PC-3 (cell line): ENCODE data around the gene GNL2. TPM values are rescaled to one million over a fixed set of nuclear protein-coding genes. Genes with fewer than 3 reads are reported as not detected.
A peak's percentile ranks its signal among the peaks of the same experiment; 100 is the strongest.

Source experiments
- ATAC-seq: fragments of 200-7000 bp; cut with Tn5 transposase; 2 replicates; pipeline ENCODE4 v1.9.1; 2020; ENCODE audit warnings: mild to moderate bottlenecking, moderate library complexity
- BruUV-seq: library from RNA; stranded (reverse); fragments of 400-500 nt; replicated peaks from 2 replicates; lab custom pipeline; 2021; lab: Mats Ljungman, UMichigan
- CTCF ChIA-PET: fragments of 300-600 bp; sonication (Branson Sonifier 250); formaldehyde crosslinking; loops from one replicate; lab custom pipeline; 2022; ENCODE audit warnings: antibody characterized with exemption; lab: Charles Lee
- POLR2A ChIA-PET: fragments of 300-600 bp; sonication (Branson Sonifier 250); formaldehyde crosslinking; loops from one replicate; lab custom pipeline; 2022; ENCODE audit warnings: antibody characterized with exemption; ENCODE audit not compliant: unreplicated experiment; lab: Charles Lee
- DNase-seq: peaks from one replicate; pipeline ENCODE4 v3.0.0-alpha.2; 2015
- H2AFZ ChIP-seq: fragments of 300-600 bp; sonication (generic); 2 replicates; pipeline ENCODE4 v1.6.0; 2016; ENCODE audit warnings: antibody characterized with exemption, low read length
- H3F3A ChIP-seq: fragments of 300-600 bp; sonication (generic); one replicate; pipeline ENCODE4 v1.6.0; 2017; ENCODE audit warnings: antibody characterized with exemption, low read length, control low read depth, mild to moderate bottlenecking; ENCODE audit not compliant: unreplicated experiment
- H3K27ac ChIP-seq: fragments of 300-600 bp; sonication (generic); 2 replicates; pipeline ENCODE4 v1.5.1; 2016; ENCODE audit warnings: mild to moderate bottlenecking, low read length
- H3K27me3 ChIP-seq: fragments of 300-600 bp; sonication (generic); 2 replicates; pipeline ENCODE4 v1.6.1; 2016; ENCODE audit warnings: low read length, mixed read lengths
- H3K36me3 ChIP-seq: fragments of 300-600 bp; sonication (generic); 2 replicates; pipeline ENCODE4 v1.6.1; 2016; ENCODE audit warnings: low read depth, mixed run types, low read length, mixed read lengths
- H3K4me1 ChIP-seq: fragments of 300-600 bp; sonication (generic); 2 replicates; pipeline ENCODE4 v1.5.1; 2016; ENCODE audit warnings: low read length; ENCODE audit not compliant: insufficient read depth
- H3K4me2 ChIP-seq: fragments of 300-600 bp; sonication (generic); 2 replicates; pipeline ENCODE4 v1.6.0; 2016; ENCODE audit warnings: low read length
- H3K4me3 ChIP-seq: fragments of 300-600 bp; sonication (generic); 2 replicates; pipeline ENCODE4 v1.5.1; 2016; ENCODE audit warnings: mild to moderate bottlenecking, low read length, mixed read lengths
- H3K79me2 ChIP-seq: fragments of 300-600 bp; sonication (generic); 2 replicates; pipeline ENCODE4 v1.6.1; 2017; ENCODE audit warnings: low read length, mixed read lengths
- H3K9ac ChIP-seq: fragments of 300-600 bp; sonication (generic); 2 replicates; pipeline ENCODE4 v1.6.0; 2016; ENCODE audit warnings: mild to moderate bottlenecking, low read length
- H3K9me2 ChIP-seq: fragments of 300-600 bp; sonication (generic); replicated peaks from 2 replicates; pipeline ENCODE4 v1.6.1; 2016; ENCODE audit warnings: mixed run types, low read length, mixed read lengths
- H3K9me3 ChIP-seq: fragments of 300-600 bp; sonication (generic); 2 replicates; pipeline ENCODE4 v1.6.1; 2016; ENCODE audit warnings: low read length, mixed read lengths
- H4K20me1 ChIP-seq: fragments of 300-600 bp; sonication (generic); 2 replicates; pipeline ENCODE4 v1.6.1; 2016; ENCODE audit warnings: low read length, mixed read lengths
- EZH2 ChIP-seq: fragments of 300-600 bp; sonication (generic); IDR thresholded peaks from one replicate; pipeline ENCODE4 v1.6.1; 2017; ENCODE audit warnings: antibody characterized with exemption, mild to moderate bottlenecking, low read length; ENCODE audit not compliant: unreplicated experiment
- EZH2phosphoT487 ChIP-seq: fragments of 300-600 bp; sonication (generic); IDR thresholded peaks from 2 replicates; pipeline ENCODE4 v1.6.1; 2018; ENCODE audit warnings: mild to moderate bottlenecking, antibody characterized with exemption, low read length, borderline replicate concordance
- intact Hi-C: fragments of 100-400 bp; cut with micrococcal nuclease; formaldehyde crosslinking; loops from 2 replicates; pipeline ENCODE4 v1.9.0; 2023
- total RNA-seq: library from RNA; depleted of rRNA; stranded (reverse); fragments of >200 nt; gene quantifications from 2 replicates; pipeline ENCODE4 v1.2.3, GENCODE V29; 2014
- TF ChIP-seq, protein P1 (sequence below): fragments of 300-600 bp; sonication (generic); conservative IDR thresholded peaks from 2 replicates; pipeline ENCODE4 v1.5.1; 2017; ENCODE audit warnings: antibody characterized with exemption, low read depth, mild to moderate bottlenecking, low read length

Gene GNL2
- total RNA-seq, 1 experiment from 2014 or later: 93.4 TPM

- no peak overlapping the region for H3K27ac ChIP-seq
- H3K9me2 ChIP-seq: no peaks in the 10 kb centered on the region
- H3K4me3 ChIP-seq: peak overlapping the region; percentile 96
- CTCF ChIA-PET: interaction anchor here (1.1 kb wide), 1 partner anchor 112 kb away, joined by 3 read pairs; no protein-coding TSS in a partner anchor
- DNase-seq (no peak), ATAC-seq (peak; percentile 17)
- peak overlapping the region; percentile 90 for H2AFZ ChIP-seq
- intact Hi-C loops: loop anchor here (5.0 kb wide), 1 partner anchor 96 kb away; the partner anchor contains the start of gene CDCA8
- peaks cover 21% of the 10 kb centered on the region for H3K36me3 ChIP-seq
- H3K9me3 ChIP-seq: no peaks in the 10 kb centered on the region
- peak overlapping the region; percentile 90 for H3K4me2 ChIP-seq
- BruUV-seq: no TSS peak
- H3K4me1 ChIP-seq: peaks cover 15% of the 10 kb centered on the region
- no peaks in the 10 kb centered on the region for H3F3A ChIP-seq
- H3K9ac ChIP-seq: peak overlapping the region; percentile 97; the same call in 1 of the 2 replicates
- POLR2A ChIA-PET: interaction anchor here (0.6 to 1.0 kb wide), 2 partner anchors 37 to 95 kb away, joined by 3 to 5 read pairs; no protein-coding TSS in a partner anchor
- peaks cover 41% of the 10 kb centered on the region for H3K79me2 ChIP-seq
- no peak for TF ChIP-seq EZH2
- no peak for TF ChIP-seq EZH2phosphoT487
- TF ChIP-seq, protein P1, sequence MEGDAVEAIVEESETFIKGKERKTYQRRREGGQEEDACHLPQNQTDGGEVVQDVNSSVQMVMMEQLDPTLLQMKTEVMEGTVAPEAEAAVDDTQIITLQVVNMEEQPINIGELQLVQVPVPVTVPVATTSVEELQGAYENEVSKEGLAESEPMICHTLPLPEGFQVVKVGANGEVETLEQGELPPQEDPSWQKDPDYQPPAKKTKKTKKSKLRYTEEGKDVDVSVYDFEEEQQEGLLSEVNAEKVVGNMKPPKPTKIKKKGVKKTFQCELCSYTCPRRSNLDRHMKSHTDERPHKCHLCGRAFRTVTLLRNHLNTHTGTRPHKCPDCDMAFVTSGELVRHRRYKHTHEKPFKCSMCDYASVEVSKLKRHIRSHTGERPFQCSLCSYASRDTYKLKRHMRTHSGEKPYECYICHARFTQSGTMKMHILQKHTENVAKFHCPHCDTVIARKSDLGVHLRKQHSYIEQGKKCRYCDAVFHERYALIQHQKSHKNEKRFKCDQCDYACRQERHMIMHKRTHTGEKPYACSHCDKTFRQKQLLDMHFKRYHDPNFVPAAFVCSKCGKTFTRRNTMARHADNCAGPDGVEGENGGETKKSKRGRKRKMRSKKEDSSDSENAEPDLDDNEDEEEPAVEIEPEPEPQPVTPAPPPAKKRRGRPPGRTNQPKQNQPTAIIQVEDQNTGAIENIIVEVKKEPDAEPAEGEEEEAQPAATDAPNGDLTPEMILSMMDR: no peak
- peaks cover 20% of the 10 kb centered on the region for H4K20me1 ChIP-seq
- H3K27me3 ChIP-seq: no peaks in the 10 kb centered on the region
These were observed 488 bp upstream of the GNL2 start for GRCh38 chr1:37596182-37596667.

DNA sequence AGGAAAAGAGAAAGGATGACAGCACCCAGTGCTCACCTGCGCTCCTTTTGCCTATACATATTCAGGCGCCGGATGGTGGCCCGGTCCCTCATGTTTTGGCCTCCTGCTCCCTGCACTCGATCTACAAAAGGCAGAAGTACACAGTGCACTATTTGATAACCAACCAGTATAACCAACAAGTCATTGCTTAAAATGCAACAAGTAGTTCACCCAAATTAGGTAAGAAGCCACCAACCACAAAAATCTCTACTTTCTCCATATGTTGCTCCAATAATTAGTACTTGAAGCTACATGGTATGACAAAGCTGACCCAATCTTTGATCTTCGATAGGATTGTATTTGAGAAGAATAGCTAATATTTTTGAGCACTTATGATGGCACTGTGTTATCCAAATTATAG is 2.0 kb downstream of the GNL2 start:
- ChIA-PET CTCF (no interaction called here), POLR2A (no interaction called here)
- H3K9me2 ChIP-seq: no peaks in the 10 kb centered on the region

More for the DNA sequence above, 2.0 kb downstream of the GNL2 start:
- TF ChIP-seq EZH2 (no peak), EZH2phosphoT487 (no peak)
- TF ChIP-seq, protein P1: no peak
- no peak overlapping the region for H3K27ac ChIP-seq
- peak overlapping the region; percentile 96 for H3K4me3 ChIP-seq
- peaks cover 20% of the 10 kb centered on the region for H4K20me1 ChIP-seq
- no peak overlapping the region for H3K9ac ChIP-seq
- peak overlapping the region; percentile 90 for H3K4me2 ChIP-seq
- ATAC-seq (no peak), DNase-seq (no peak)
- no peaks in the 10 kb centered on the region for H3F3A ChIP-seq
- peaks cover 15% of the 10 kb centered on the region for H3K4me1 ChIP-seq
- no peaks in the 10 kb centered on the region for H3K9me3 ChIP-seq
- H3K79me2 ChIP-seq: peaks cover 41% of the 10 kb centered on the region
- H2AFZ ChIP-seq: no peak overlapping the region
- intact Hi-C loops: loop anchor here (2.0 kb wide), 1 partner anchor 17 kb away; no protein-coding TSS in a partner anchor
- no TSS peak for BruUV-seq
- peaks cover 35% of the 10 kb centered on the region for H3K36me3 ChIP-seq
- H3K27me3 ChIP-seq: no peaks in the 10 kb centered on the region
